ENCODE results near the gene FFAR1. TPM values are rescaled to one million over a fixed set of nuclear protein-coding genes. Genes with fewer than 3 reads are reported as not detected.

The FFAR1 gene
- total RNA-seq, 4 donors from 2014 or later = 0.32 TPM; not detected in 3

- no peak for DNase-seq
- H3K9me3 ChIP-seq = no peaks in the 10 kb centered on the region
- H3K27ac ChIP-seq = no peak overlapping the region
- WGBS, 2 donors (ENCODE audit: low coverage in 1 of 2) = 43 to 71% methylated on average over 3 to 15 of the region's 17 CpGs
- no peaks in the 10 kb centered on the region for H3K4me1 ChIP-seq
- in situ Hi-C loops (cut with MboI; ENCODE audit: low pct_ligation_motif_present in 1 of 4, low pct_unique_long_range_greater_than_20kb in 1 of 4, low sequenced_read_pairs in 3 of 4) = loop anchor here (10.0 to 25.0 kb wide), 3 partner anchors 112 to 145 kb away; partner anchors contain the start of gene KRTDAP (in 3 of the 4)
- H3K36me3 ChIP-seq = no peaks in the 10 kb centered on the region
- no peak overlapping the region for H3K4me3 ChIP-seq
- TF ChIP-seq CTCF (IDR thresholded peaks at IDR 0.05) (no peak), POLR2A (IDR thresholded peaks at IDR 0.05) (no peak), EP300 (IDR thresholded peaks at IDR 0.05; ENCODE audit: low read depth) (no peak), POLR2AphosphoS5 (IDR thresholded peaks at IDR 0.05) (no peak)
- peaks cover under 1% of the 10 kb centered on the region for H3K27me3 ChIP-seq
- intact Hi-C loops (cut with DNase I; ENCODE audit: low total_unique reads) = loop anchor here (5.0 kb wide), 1 partner anchor 147 kb away; no protein-coding TSS in a partner anchor
Observed at GRCh38 chr19:35349614-35350521, 2.2 kb downstream of the FFAR1 start.

- intact Hi-C loops (cut with DNase I; ENCODE audit: low total_unique reads) (loop anchor here (5.0 kb wide), 1 partner anchor 147 kb away; no protein-coding TSS in a partner anchor), in situ Hi-C loops (cut with MboI; ENCODE audit: low pct_ligation_motif_present in 1 of 4, low pct_unique_long_range_greater_than_20kb in 1 of 4, low sequenced_read_pairs in 3 of 4) (loop anchor here in 3 of 4 donors (10.0 to 25.0 kb wide), 3 partner anchors 112 to 144 kb away; partner anchors contain the start of gene KRTDAP (in 2 of the 3))
- no peaks in the 10 kb centered on the region for H3K36me3 ChIP-seq
- no peak overlapping the region for H3K4me3 ChIP-seq
- WGBS, 2 donors (ENCODE audit: low coverage in 1 of 2) = 72% methylated on average over 7 of the region's 7 CpGs; no CpG with 5 or more reads in 1 of the 2 donors
- no peak for TF ChIP-seq POLR2A (IDR thresholded peaks at IDR 0.05)
- TF ChIP-seq POLR2AphosphoS5 (IDR thresholded peaks at IDR 0.05) = no peak
- no peak for TF ChIP-seq EP300 (IDR thresholded peaks at IDR 0.05; ENCODE audit: low read depth)
- TF ChIP-seq CTCF (IDR thresholded peaks at IDR 0.05) = no peak
- H3K9me3 ChIP-seq = no peaks in the 10 kb centered on the region
- no peaks in the 10 kb centered on the region for H3K27me3 ChIP-seq
- no peak for DNase-seq
- H3K4me1 ChIP-seq = no peaks in the 10 kb centered on the region
- no peak overlapping the region for H3K27ac ChIP-seq
Observed at GRCh38 chr19:35350591-35350990, 2.9 kb downstream of the FFAR1 start.

GRCh38 chr19:35351411-35352176, 3.9 kb downstream of the FFAR1 start:
- Histone ChIP-seq H3K27me3 (no peaks in the 10 kb centered on the region), H3K4me1 (no peaks in the 10 kb centered on the region), H3K27ac (no peak overlapping the region), H3K36me3 (no peaks in the 10 kb centered on the region), H3K4me3 (no peak overlapping the region), H3K9me3 (no peaks in the 10 kb centered on the region)
- in situ Hi-C loops (cut with MboI; ENCODE audit: low pct_ligation_motif_present in 1 of 4, low pct_unique_long_range_greater_than_20kb in 1 of 4, low sequenced_read_pairs in 3 of 4) (loop anchor here in 3 of 4 donors (10.0 to 25.0 kb wide), 3 partner anchors 111 to 143 kb away; partner anchors contain the start of gene KRTDAP (in 2 of the 3)), intact Hi-C loops (cut with DNase I; ENCODE audit: low total_unique reads) (loop anchor here (5.0 kb wide), 1 partner anchor 146 kb away; no protein-coding TSS in a partner anchor)
- no peak for DNase-seq
- WGBS, 2 donors (ENCODE audit: low coverage in 1 of 2) = 88% methylated on average over 46 of the region's 47 CpGs; no CpG with 5 or more reads in 1 of the 2 donors
- no peak for TF ChIP-seq CTCF (IDR thresholded peaks at IDR 0.05)
- TF ChIP-seq POLR2AphosphoS5 (IDR thresholded peaks at IDR 0.05) = no peak
- no peak for TF ChIP-seq POLR2A (IDR thresholded peaks at IDR 0.05)
- no peak for TF ChIP-seq EP300 (IDR thresholded peaks at IDR 0.05; ENCODE audit: low read depth)

GRCh38 chr19:35352177-35352447, 4.4 kb downstream of the FFAR1 start:
- H3K27ac ChIP-seq = no peak overlapping the region
- no peak for TF ChIP-seq CTCF (IDR thresholded peaks at IDR 0.05)
- no peak for TF ChIP-seq POLR2A (IDR thresholded peaks at IDR 0.05)
- H3K4me1 ChIP-seq = no peaks in the 10 kb centered on the region
- H3K36me3 ChIP-seq = no peaks in the 10 kb centered on the region
- H3K9me3 ChIP-seq = no peaks in the 10 kb centered on the region
- WGBS, 2 donors (ENCODE audit: low coverage in 1 of 2) = 84% methylated on average over 18 of the region's 18 CpGs; no CpG with 5 or more reads in 1 of the 2 donors
- H3K4me3 ChIP-seq = no peak overlapping the region
- intact Hi-C loops (cut with DNase I; ENCODE audit: low total_unique reads) (loop anchor here (5.0 kb wide), 1 partner anchor 145 kb away; no protein-coding TSS in a partner anchor), in situ Hi-C loops (cut with MboI; ENCODE audit: low pct_ligation_motif_present in 1 of 4, low pct_unique_long_range_greater_than_20kb in 1 of 4, low sequenced_read_pairs in 3 of 4) (loop anchor here in 3 of 4 donors (10.0 to 25.0 kb wide), 3 partner anchors 110 to 143 kb away; partner anchors contain the start of gene KRTDAP (in 2 of the 3))
- DNase-seq = no peak
- H3K27me3 ChIP-seq = no peaks in the 10 kb centered on the region

Data from transverse colon (tissue), 4 donors.